H1 (cell line): ENCODE data around the gene RAMP3.

ENCODE experiments used
- BCL11A ChIP-seq, 2 experiments: IDR thresholded peaks; one replicate each; pipeline ENCODE4 v1.6.1; 2011; ENCODE audit warnings: low read depth in 2 of 2, low read length in 2 of 2, mild to moderate bottlenecking in 2 of 2
- BRCA1 ChIP-seq: IDR thresholded peaks from 2 replicates; pipeline ENCODE4 v1.6.1; 2012; ENCODE audit warnings: low read depth, low read length, improper control_type of control experiment
- EP300 ChIP-seq, 2 experiments: IDR thresholded peaks; 1 replicate in 1 of 2; 2 replicates in 1 of 2; pipeline ENCODE4 v1.6.1; 2011 to 2012; ENCODE audit warnings: low read depth in 2 of 2, low read length in 2 of 2, mild to moderate bottlenecking in 2 of 2, borderline replicate concordance in 1 of 2, inconsistent platforms in 1 of 2, moderate library complexity in 1 of 2
- FOSL1 ChIP-seq: IDR thresholded peaks from 2 replicates; pipeline ENCODE4 v1.6.1; 2011; ENCODE audit warnings: mild to moderate bottlenecking, low read depth, low read length, moderate library complexity; ENCODE audit not compliant: insufficient read depth
- HDAC2 ChIP-seq, 2 experiments: fragments of 300-600 bp in 1 of 2; sonication (generic) in 1 of 2; IDR thresholded peaks; 2 replicates each; pipeline ENCODE4 v1.6.1; 2011 to 2012; ENCODE audit warnings: low read depth in 2 of 2, low read length in 2 of 2, mild to moderate bottlenecking in 2 of 2, moderate library complexity in 2 of 2, borderline replicate concordance in 1 of 2, inconsistent platforms in 1 of 2
- POLR2A ChIP-seq, 2 experiments: IDR thresholded peaks; 1 replicate in 1 of 2; 2 replicates in 1 of 2; pipeline ENCODE4 v1.6.1; 2011; ENCODE audit warnings: low read depth in 2 of 2, low read length in 2 of 2, mild to moderate bottlenecking in 2 of 2; ENCODE audit errors: control extremely low read depth in 1 of 2
- TCF12 ChIP-seq: IDR thresholded peaks from 2 replicates; pipeline ENCODE4 v1.6.1; 2011; ENCODE audit warnings: low read depth, mild to moderate bottlenecking, low read length
- TF ChIP-seq, protein P1 (sequence below), 3 experiments: IDR thresholded peaks; 1 replicate in 2 of 3; 2 replicates in 1 of 3; pipeline versions ENCODE4 v1.5.1 to v1.6.1; 2011; ENCODE audit warnings: low read length in 3 of 3, mild to moderate bottlenecking in 3 of 3, inconsistent platforms in 2 of 3, low read depth in 1 of 3, moderate library complexity in 1 of 3; ENCODE audit not compliant: insufficient read depth in 1 of 3; ENCODE audit errors: control extremely low read depth in 1 of 3

DNA sequence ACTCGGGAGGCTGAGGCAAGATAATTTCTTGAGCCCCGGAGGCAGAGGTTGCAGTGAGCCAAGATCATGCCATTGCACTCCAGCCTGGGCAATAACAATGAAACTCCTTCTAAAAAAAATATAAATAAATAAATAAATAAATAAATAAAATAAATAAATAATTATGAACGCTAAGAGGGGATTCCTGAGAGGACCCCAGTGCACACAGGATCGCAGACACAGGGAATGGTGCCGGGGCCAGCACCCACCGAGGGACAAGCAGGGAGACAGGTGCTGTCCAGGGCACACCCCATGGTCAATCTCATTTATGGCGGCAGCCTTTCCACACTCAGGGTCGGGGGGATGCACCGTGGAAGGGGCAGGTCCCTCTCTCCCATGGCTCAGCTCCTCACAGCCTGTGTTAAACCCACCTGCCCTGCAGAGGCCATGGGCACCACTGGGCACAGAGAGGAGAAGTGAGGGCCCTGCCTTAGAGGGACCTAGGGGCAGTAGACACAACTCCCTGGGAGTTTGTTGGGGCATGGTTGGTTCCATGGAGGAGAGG is 2.2 kb upstream of the RAMP3 start:
- TF ChIP-seq EP300 (IDR thresholded peaks at IDR 0.05; ENCODE audit: borderline replicate concordance in 1 of 2, low read depth in 2 of 2, low read length in 2 of 2) (no peak), FOSL1 (no peak), POLR2A (IDR thresholded peaks at IDR 0.05; ENCODE audit: control extremely low read depth in 1 of 2, low read depth in 2 of 2, low read length in 2 of 2) (no peak), BCL11A (IDR thresholded peaks at IDR 0.05; ENCODE audit: low read depth in 2 of 2, low read length in 2 of 2) (no peak), BRCA1 (no peak), TCF12 (no peak), HDAC2 (IDR thresholded peaks at IDR 0.05; ENCODE audit: borderline replicate concordance in 1 of 2, low read depth in 2 of 2, low read length in 2 of 2) (no peak)
- TF ChIP-seq, protein P1, sequence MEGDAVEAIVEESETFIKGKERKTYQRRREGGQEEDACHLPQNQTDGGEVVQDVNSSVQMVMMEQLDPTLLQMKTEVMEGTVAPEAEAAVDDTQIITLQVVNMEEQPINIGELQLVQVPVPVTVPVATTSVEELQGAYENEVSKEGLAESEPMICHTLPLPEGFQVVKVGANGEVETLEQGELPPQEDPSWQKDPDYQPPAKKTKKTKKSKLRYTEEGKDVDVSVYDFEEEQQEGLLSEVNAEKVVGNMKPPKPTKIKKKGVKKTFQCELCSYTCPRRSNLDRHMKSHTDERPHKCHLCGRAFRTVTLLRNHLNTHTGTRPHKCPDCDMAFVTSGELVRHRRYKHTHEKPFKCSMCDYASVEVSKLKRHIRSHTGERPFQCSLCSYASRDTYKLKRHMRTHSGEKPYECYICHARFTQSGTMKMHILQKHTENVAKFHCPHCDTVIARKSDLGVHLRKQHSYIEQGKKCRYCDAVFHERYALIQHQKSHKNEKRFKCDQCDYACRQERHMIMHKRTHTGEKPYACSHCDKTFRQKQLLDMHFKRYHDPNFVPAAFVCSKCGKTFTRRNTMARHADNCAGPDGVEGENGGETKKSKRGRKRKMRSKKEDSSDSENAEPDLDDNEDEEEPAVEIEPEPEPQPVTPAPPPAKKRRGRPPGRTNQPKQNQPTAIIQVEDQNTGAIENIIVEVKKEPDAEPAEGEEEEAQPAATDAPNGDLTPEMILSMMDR (IDR thresholded peaks at IDR 0.05; ENCODE audit: control extremely low read depth in 1 of 3, insufficient read depth in 1 of 3, low read depth in 1 of 3, low read length in 3 of 3), result no peak
